Pancreas (tissue), 10 donors: ENCODE results near the gene CASKIN2. TPM values are rescaled to one million over a fixed set of nuclear protein-coding genes. Genes with fewer than 3 reads are reported as not detected.

Source experiments
- ATAC-seq, 4 donors: fragments of 200-7000 bp; cut with Tn5 transposase; one replicate each; pipeline versions ENCODE4 v1.8.0 to v1.9.1; 2020; ENCODE audit warnings: mild to moderate bottlenecking in 4 of 4, moderate library complexity in 4 of 4
- DNase-seq, 6 donors: peaks; one replicate each; pipeline ENCODE4 v3.0.0-alpha.2; 2020
- FAIRE-seq: peaks from 2 replicates; lab custom pipeline; 2012; peaks lifted over from hg19 to GRCh38; lab: Jason Lieb, UNC
- H3K27ac ChIP-seq, 4 donors: fragments of 200-600 bp; sonication (generic); 1 replicate in 3 of 4; 2 replicates in 1 of 4; pipeline versions ENCODE4 v1.5.0 to v1.8.0; 2020
- H3K27me3 ChIP-seq, 4 donors: fragments of 200-600 bp; one replicate each; pipeline ENCODE4 v1.8.0; 2021
- H3K36me3 ChIP-seq, 3 donors: fragments of 200-600 bp; sonication (generic) in 1 of 3; one replicate each; pipeline versions ENCODE4 v1.5.0 to v1.8.0; 2020 to 2021
- H3K4me1 ChIP-seq, 3 donors: fragments of 200-600 bp; one replicate each; pipeline ENCODE4 v1.8.0; 2021
- H3K4me3 ChIP-seq, 4 donors: fragments of 200-600 bp; sonication (generic) in 2 of 4; one replicate each; pipeline versions ENCODE4 v1.5.0 to v1.8.0; 2020 to 2021
- H3K9me3 ChIP-seq, 4 donors: fragments of 200-600 bp; one replicate each; pipeline ENCODE4 v1.8.0; 2021
- CTCF ChIP-seq, 4 donors: fragments of 200-600 bp; sonication (generic) in 3 of 4; IDR thresholded peaks; one replicate each; pipeline versions ENCODE4 v1.5.0 to v1.8.0; 2021; ENCODE audit warnings: antibody characterized with exemption in 4 of 4
- WGBS, 2 donors: extraction: QIAGEN DNeasy Blood & Tissue Kit; methylation state at CpG; one replicate each; pipeline ENCODE4 v1.1.7; 2013; 5-methylcytosine and 5-hydroxymethylcytosine counted together
- intact Hi-C, 3 donors: fragments of 100-400 bp; cut with DNase I; formaldehyde crosslinking; loops; one replicate each; pipeline versions ENCODE4 v1.11.1 to v1.14.2; 2022
- polyA plus RNA-seq, 2 donors: library from polyadenylated mRNA; stranded (reverse); fragments of 200-250 nt; gene quantifications; one replicate each; pipeline ENCODE4 v1.2.3, GENCODE V29; 2013
- total RNA-seq, 6 donors: library from RNA; stranded (reverse); fragmentation: NEBNext Ultra II Directional in 4 of 6; extraction: Animal tissue kit (Norgen Biotek cat#: 25700) in 4 of 6; gene quantifications; one replicate each; pipeline versions ENCODE4 v1.2.1 to v1.2.4, GENCODE V29; 2021 to 2023
- donor health status: healthy with polysubstance abuse.
- donor health status: DM: no; HTN: no; CAD: no; lungs with moderate emphysema.
- donor health status: DM: no; HTN: no; CAD: no.
- donor health status: control.
- donor health status: control.
- donor health status: Bipolar disorder and iron deficiency.
- donor health status: DM: yes; HTN: yes; CAD: no.
- donor health status: DM: no; HTN: no; CAD: no.
- donor health status: DM: no; HTN: no; CAD: no.
- donor health status: DM: yes; HTN: yes; CAD: no.

Gene CASKIN2
- total and polyA plus RNA-seq, 8 donors, result 12.1 to 20.7 (median 13.2) TPM

DNA sequence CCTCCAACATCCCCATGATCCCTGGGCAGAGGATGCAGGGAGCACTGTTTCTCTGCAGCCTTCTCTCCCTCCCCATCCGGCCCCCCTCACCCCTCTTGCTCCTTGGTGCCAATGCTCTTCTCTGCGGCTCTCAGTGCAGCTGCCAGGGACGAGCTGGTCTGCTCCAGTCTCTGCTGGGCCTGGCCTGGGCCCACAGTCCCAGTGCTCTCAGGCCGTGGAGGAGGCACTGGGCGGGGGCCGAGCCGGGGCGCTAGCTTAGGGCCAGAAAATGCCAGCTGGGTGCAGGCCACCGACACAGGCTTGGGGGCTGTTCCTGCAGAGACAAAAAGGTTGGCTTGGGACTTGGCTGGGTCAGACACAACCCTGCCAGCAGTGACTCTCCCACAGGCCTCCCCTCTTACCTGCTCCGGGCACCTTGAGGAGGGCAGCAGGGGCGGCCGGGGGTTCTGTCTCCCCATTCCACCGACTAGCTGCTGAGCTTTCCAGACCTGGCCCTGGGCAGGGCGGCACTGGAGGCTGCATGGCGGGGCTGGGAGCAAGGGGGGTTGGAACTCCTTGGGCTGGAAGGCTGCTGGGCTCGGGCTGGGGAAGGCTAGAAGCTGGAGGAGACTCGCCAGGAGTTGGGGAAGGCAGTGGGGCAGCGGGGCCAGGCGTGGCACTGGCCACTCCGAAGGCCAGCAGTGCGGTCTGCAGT lies 13.8 kb downstream of the CASKIN2 start:
- H3K9me3 ChIP-seq, result no peaks in the 10 kb centered on the region
- 88 to 93% methylated on average over 20 to 21 of the region's 21 CpGs for WGBS, 2 donors
- intact Hi-C loops, result no loop called here
- no peaks in the 10 kb centered on the region for H3K4me1 ChIP-seq
- no peak overlapping the region for H3K4me3 ChIP-seq
- peaks cover 0 to 4% (median 0%) of the 10 kb centered on the region in 3 donors for H3K36me3 ChIP-seq
- no peak for FAIRE-seq
- no peaks in the 10 kb centered on the region for H3K27me3 ChIP-seq
- peak in 1 of 6 donors; percentile 77 for DNase-seq
- no peak overlapping the region for H3K27ac ChIP-seq
- no peak for TF ChIP-seq CTCF (IDR thresholded peaks at IDR 0.05)
- no peak for ATAC-seq

DNA sequence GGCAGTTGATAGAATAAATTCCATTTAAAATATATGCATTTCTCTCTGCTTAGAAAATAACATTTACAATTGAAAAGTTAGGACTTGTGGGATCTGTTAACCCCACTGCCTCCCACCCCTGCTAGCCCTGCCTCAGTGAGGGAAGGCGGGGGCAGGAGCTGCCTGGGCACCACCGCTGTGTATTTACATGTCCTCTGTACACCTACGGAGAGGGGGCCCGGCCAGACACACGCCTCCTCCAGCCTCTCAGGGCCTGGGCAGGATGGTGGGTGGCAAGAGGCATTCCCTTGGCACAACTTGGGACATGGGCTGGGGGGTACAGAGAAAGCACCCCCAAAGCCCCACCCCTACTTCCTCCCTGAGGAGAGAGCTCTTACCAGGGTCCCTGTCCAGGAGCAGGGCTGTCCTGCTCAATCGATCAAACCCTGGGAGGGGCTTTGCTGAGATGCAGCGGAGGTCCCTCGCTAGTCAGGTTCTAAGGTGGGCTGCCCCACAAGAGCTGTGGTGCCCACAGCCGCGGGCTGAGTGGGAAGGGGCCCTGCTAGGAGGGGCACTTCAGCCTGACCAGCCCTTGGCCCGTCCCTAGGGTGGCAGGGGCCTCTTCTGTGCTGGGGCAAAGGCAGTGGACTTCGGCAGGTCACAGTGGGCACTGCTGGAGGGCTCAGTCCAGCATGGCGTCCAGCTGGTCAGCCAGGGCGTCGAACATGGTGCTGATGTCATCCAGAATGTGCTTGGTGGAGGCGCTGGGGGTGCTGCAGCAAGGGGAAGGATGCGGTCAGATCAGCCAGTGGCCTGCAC lies 14.7 kb downstream of the CASKIN2 start:
- Histone ChIP-seq H3K4me3 (no peak overlapping the region), H3K4me1 (no peaks in the 10 kb centered on the region), H3K9me3 (no peaks in the 10 kb centered on the region), H3K27me3 (no peaks in the 10 kb centered on the region), H3K36me3 (peaks cover 0 to 4% (median 0%) of the 10 kb centered on the region in 3 donors), H3K27ac (no peak overlapping the region)
- no peak for ATAC-seq
- TF ChIP-seq CTCF (IDR thresholded peaks at IDR 0.05), result no peak
- intact Hi-C loops, result no loop called here
- FAIRE-seq, result no peak
- WGBS, 2 donors, result 88 to 90% methylated on average over 17 of the region's 17 CpGs
- peak in 1 of 6 donors; percentile 66 for DNase-seq

DNA sequence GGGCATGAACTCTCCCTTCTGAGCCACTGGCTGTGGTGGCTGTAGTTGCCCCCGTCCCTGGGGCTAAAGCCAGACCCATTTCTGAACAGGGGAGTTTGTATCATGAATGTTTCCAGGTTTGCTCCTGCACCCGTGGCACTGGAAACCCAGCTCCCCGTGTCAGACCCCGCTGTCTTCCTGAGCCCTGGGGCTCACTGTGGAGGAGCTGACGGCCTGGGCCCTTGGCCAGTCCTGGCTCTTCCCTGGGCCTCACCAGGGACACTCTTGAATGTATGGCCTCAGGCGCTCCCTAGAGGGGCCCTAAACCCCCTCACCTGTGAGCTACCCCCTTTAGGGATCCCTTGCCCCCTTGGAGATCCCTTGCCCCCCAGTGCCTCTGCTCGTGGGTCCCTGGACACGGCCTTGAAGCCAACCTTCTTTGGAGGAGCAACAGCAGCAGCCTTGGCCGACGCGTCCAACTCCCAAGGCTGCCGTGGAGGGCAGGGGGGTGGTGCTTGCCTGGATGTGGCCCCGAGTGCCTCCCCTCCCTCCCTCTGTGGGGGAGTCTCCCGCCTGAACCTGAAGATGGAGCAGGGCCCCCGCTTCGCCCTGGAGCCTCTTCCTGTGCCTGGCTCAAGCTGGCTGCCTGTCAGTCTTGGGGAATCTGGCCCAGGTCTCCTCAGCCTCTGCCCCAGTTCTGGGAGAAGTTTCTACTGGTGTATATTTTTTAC lies 15.9 kb downstream of the CASKIN2 start:
- intact Hi-C loops, result no loop called here
- WGBS, 2 donors, result 64 to 71% methylated on average over 16 of the region's 16 CpGs
- peaks cover 0 to 4% (median 0%) of the 10 kb centered on the region in 3 donors for H3K36me3 ChIP-seq
- no peak for TF ChIP-seq CTCF (IDR thresholded peaks at IDR 0.05)
- H3K27ac ChIP-seq, result no peak overlapping the region
- no peaks in the 10 kb centered on the region for H3K9me3 ChIP-seq
- H3K27me3 ChIP-seq, result no peaks in the 10 kb centered on the region
- DNase-seq (no peak), ATAC-seq (no peak), FAIRE-seq (no peak)
- H3K4me3 ChIP-seq, result no peak overlapping the region
- no peaks in the 10 kb centered on the region for H3K4me1 ChIP-seq

GRCh38 chr17:75498726-75499213 lies 16.6 kb downstream of the CASKIN2 start:
- WGBS, 2 donors, result 71 to 79% methylated on average over 16 of the region's 16 CpGs
- Histone ChIP-seq H3K27ac (no peak overlapping the region), H3K4me3 (no peak overlapping the region), H3K27me3 (no peaks in the 10 kb centered on the region), H3K36me3 (peaks cover 0 to 4% (median 3%) of the 10 kb centered on the region in 3 donors), H3K4me1 (no peaks in the 10 kb centered on the region), H3K9me3 (no peaks in the 10 kb centered on the region)
- no peak for TF ChIP-seq CTCF (IDR thresholded peaks at IDR 0.05)
- peak in 1 of 6 donors; percentile 65 for DNase-seq
- FAIRE-seq, result no peak
- ATAC-seq, result no peak
- intact Hi-C loops, result no loop called here
